M059J (cell line): ENCODE results near the gene NUBPL. TPM values are rescaled to one million over a fixed set of nuclear protein-coding genes. Genes with fewer than 3 reads are reported as not detected.
"Not testable (repeated sequence)": the region's sequence is repeated elsewhere in the genome, so short reads cannot be mapped to it uniquely, and the experiment has no call there.

Experiments
- DNase-seq: peaks from one replicate; pipeline ENCODE4 v3.0.0-alpha.2; 2012; ENCODE audit warnings: low read depth
- total RNA-seq: library from RNA; depleted of rRNA; stranded (reverse); fragments of >200 nt; shearing (Covaris generic); gene quantifications from 2 replicates; pipeline ENCODE4 v1.2.3, GENCODE V29; 2014

Gene NUBPL
- total RNA-seq, 1 experiment from 2014 or later, result 11.8 TPM

- DNase-seq, result no peak
Observed at GRCh38 chr14:31727797-31728196, 166.6 kb downstream of the NUBPL start.

GRCh38 chr14:31740688-31741087 is 179.5 kb downstream of the NUBPL start:
- no peak for DNase-seq

- no peak for DNase-seq
Observed at GRCh38 chr14:31745741-31746140, 184.5 kb downstream of the NUBPL start.

GRCh38 chr14:31746326-31746725 is 185.1 kb downstream of the NUBPL start:
- DNase-seq, result peak; percentile 3

- no peak for DNase-seq
Observed at GRCh38 chr14:31749275-31749674, 188.1 kb downstream of the NUBPL start.

GRCh38 chr14:31751047-31751446 is 189.8 kb downstream of the NUBPL start:
- DNase-seq, result not testable (repeated sequence)

GRCh38 chr14:31752867-31753661 is 191.9 kb downstream of the NUBPL start:
- no peak for DNase-seq

GRCh38 chr14:31758941-31759340 is 197.7 kb downstream of the NUBPL start:
- DNase-seq, result no peak

- no peak for DNase-seq
Observed at GRCh38 chr14:31760277-31760676, 199.1 kb downstream of the NUBPL start.

GRCh38 chr14:31761325-31761724 is 200.1 kb downstream of the NUBPL start:
- no peak for DNase-seq

- no peak for DNase-seq
Observed at GRCh38 chr14:31763041-31763440, 201.8 kb downstream of the NUBPL start.

GRCh38 chr14:31766315-31766892 is 205.2 kb downstream of the NUBPL start:
- no peak for DNase-seq

- no peak for DNase-seq
Observed at GRCh38 chr14:31768355-31768754, 207.2 kb downstream of the NUBPL start.

- no peak for DNase-seq
Observed at GRCh38 chr14:31770271-31770670, 209.1 kb downstream of the NUBPL start.

- DNase-seq, result no peak
Observed at GRCh38 chr14:31774567-31774966, 213.4 kb downstream of the NUBPL start.

- no peak for DNase-seq
Observed at GRCh38 chr14:31777312-31777711, 216.1 kb downstream of the NUBPL start.

GRCh38 chr14:31781578-31781977 is 220.4 kb downstream of the NUBPL start:
- peak; percentile 16 for DNase-seq

- DNase-seq, result no peak
Observed at GRCh38 chr14:31785574-31785973, 224.4 kb downstream of the NUBPL start.

- DNase-seq, result peak; percentile 5
Observed at GRCh38 chr14:31787377-31787776, 226.2 kb downstream of the NUBPL start.

GRCh38 chr14:31788340-31788739 is 227.1 kb downstream of the NUBPL start:
- DNase-seq, result no peak

GRCh38 chr14:31792726-31793125 is 231.5 kb downstream of the NUBPL start:
- no peak for DNase-seq

GRCh38 chr14:31797946-31798345 is 236.7 kb downstream of the NUBPL start:
- DNase-seq, result not testable (repeated sequence)

- no peak for DNase-seq
Observed at GRCh38 chr14:31802838-31803237, 241.6 kb downstream of the NUBPL start.
